ENCODE results near the gene SPEF2. TPM values are rescaled to one million over a fixed set of nuclear protein-coding genes. Genes with fewer than 3 reads are reported as not detected.
A peak's percentile ranks its signal among the peaks of the same experiment; 100 is the strongest.

Gene SPEF2
- 10 to 100 TPM in 4 of 9 donors, 1 to 10 TPM in 5; 3.3 to 19.7 (median 9.3) TPM for total RNA-seq
- polyA plus RNA-seq = 1 to 10 TPM; 5.2 to 7.6 (median 6.6) TPM
- long read RNA-seq, donor 1, partial matches to known transcripts = 0 of 1 reads
- long read RNA-seq, donor 1, other reads (novel, unspliced or antisense) = 0 of 1 reads
- long read RNA-seq, donor 2, partial matches to known transcripts = 0 of 1 reads
- long read RNA-seq, donor 2, other reads (novel, unspliced or antisense) = 0 of 1 reads
- long read RNA-seq, donor 3 = 0 reads
- long read RNA-seq, donor 4, partial matches to known transcripts = 5 of 7 reads
- long read RNA-seq, donor 4, other reads (novel, unspliced or antisense) = 0 of 7 reads
- long read RNA-seq, donor 5, full-length matches to known transcripts = 5 of 11 reads
- long read RNA-seq, donor 5, partial matches to known transcripts = 4 of 11 reads
- long read RNA-seq, donor 5, other reads (novel, unspliced or antisense) = 2 of 11 reads
- long read RNA-seq, donor 6, partial matches to known transcripts = 2 of 5 reads
- long read RNA-seq, donor 6, other reads (novel, unspliced or antisense) = 1 of 5 reads
- long read RNA-seq, donor 7 = 0 reads
- long read RNA-seq, donor 8 = 0 reads
- long read RNA-seq, donor 9, partial matches to known transcripts = 0 of 2 reads
- long read RNA-seq, donor 9, other reads (novel, unspliced or antisense) = 0 of 2 reads
- long read RNA-seq, donor 10 = 0 reads

- H3K27me3 ChIP-seq = no peaks in the 10 kb centered on the region
- WGBS, 4 donors = 2 to 7% (median 4%) methylated on average over 28 to 55 of the region's 55 CpGs
- no peaks in the 10 kb centered on the region for H3K4me1 ChIP-seq (replicated peaks in 1 of 2)
- H3K4me3 ChIP-seq = peak within 1 kb of the TSS; percentile 71 to 86 (median 78)
- H3K36me3 ChIP-seq (replicated peaks in 1 of 2) = no peaks in the 10 kb centered on the region
- TF ChIP-seq CTCF (IDR thresholded peaks at IDR 0.05) (peak; percentile 62 to 84 (median 82)), POLR2A (IDR thresholded peaks at IDR 0.05) (no peak)
- no peaks in the 10 kb centered on the region for H3K9me3 ChIP-seq (replicated peaks in 1 of 3)
- H3K27ac ChIP-seq = peak within 1 kb of the TSS in 1 of 5 donors; percentile 42
- peak; percentile 80 to 94 (median 89) for DNase-seq
- intact Hi-C loops (cut with DNase I) = loop anchor here in 1 of 2 donors (2.0 kb wide), 1 partner anchor 307 kb away; no protein-coding TSS in a partner anchor
Observed at GRCh38 chr5:35617435-35618303, at the start of gene SPEF2. TSS of gene SPEF2 (plus strand) at chr5:35617863. CDS start at chr5:35617998, 135 bp downstream.

GRCh38 chr5:35575578-35575977 lies 42.1 kb upstream of the SPEF2 start:
- TF ChIP-seq CTCF (IDR thresholded peaks at IDR 0.05) = no peak
- no peak for TF ChIP-seq POLR2A (IDR thresholded peaks at IDR 0.05)
- Histone ChIP-seq H3K27me3 (no peaks in the 10 kb centered on the region), H3K9me3 (replicated peaks in 1 of 3) (peaks cover 0 to 5% (median 0%) of the 10 kb centered on the region in 3 donors), H3K27ac (no peak overlapping the region), H3K36me3 (replicated peaks in 1 of 2) (no peaks in the 10 kb centered on the region), H3K4me1 (replicated peaks in 1 of 2) (no peaks in the 10 kb centered on the region), H3K4me3 (no peak overlapping the region)
- intact Hi-C loops (cut with DNase I) = no loop called here
- 45 to 64% (median 60%) methylated on average over 1 of the region's 1 CpG for WGBS, 4 donors
- no peak for DNase-seq

GRCh38 chr5:35587419-35587818 lies 30.2 kb upstream of the SPEF2 start:
- no peak for DNase-seq
- WGBS, 4 donors = 38 to 59% (median 57%) methylated on average over 2 of the region's 2 CpGs
- Histone ChIP-seq H3K36me3 (replicated peaks in 1 of 2) (no peaks in the 10 kb centered on the region), H3K27ac (no peak overlapping the region), H3K4me3 (no peak overlapping the region), H3K9me3 (replicated peaks in 1 of 3) (no peaks in the 10 kb centered on the region), H3K4me1 (replicated peaks in 1 of 2) (no peaks in the 10 kb centered on the region), H3K27me3 (no peaks in the 10 kb centered on the region)
- TF ChIP-seq CTCF (IDR thresholded peaks at IDR 0.05) = no peak
- TF ChIP-seq POLR2A (IDR thresholded peaks at IDR 0.05) = no peak
- intact Hi-C loops (cut with DNase I) = no loop called here

- no peaks in the 10 kb centered on the region for H3K9me3 ChIP-seq (replicated peaks in 1 of 3)
- no peak overlapping the region for H3K27ac ChIP-seq
- H3K4me3 ChIP-seq = no peak overlapping the region
- DNase-seq = no peak
- WGBS, 4 donors = 52 to 67% (median 66%) methylated on average over 1 of the region's 1 CpG
- no peaks in the 10 kb centered on the region for H3K27me3 ChIP-seq
- H3K4me1 ChIP-seq (replicated peaks in 1 of 2) = no peaks in the 10 kb centered on the region
- no peaks in the 10 kb centered on the region for H3K36me3 ChIP-seq (replicated peaks in 1 of 2)
- intact Hi-C loops (cut with DNase I) = no loop called here
- TF ChIP-seq CTCF (IDR thresholded peaks at IDR 0.05) (no peak), POLR2A (IDR thresholded peaks at IDR 0.05) (no peak)
Observed at GRCh38 chr5:35593338-35593737, 24.3 kb upstream of the SPEF2 start.
